ENCODE data around the gene WDCP. TPM values are rescaled to one million over a fixed set of nuclear protein-coding genes. Genes with fewer than 3 reads are reported as not detected.

The WDCP gene
- total and polyA plus RNA-seq, 4 donors: 2.1 to 9.1 (median 6.1) TPM

- no peak overlapping the region for H3K27ac ChIP-seq (ENCODE audit: low read depth in 1 of 2, low read length in 1 of 2)
- no peak overlapping the region for H3K9ac ChIP-seq (ENCODE audit: insufficient read depth in 1 of 2, low read length in 2 of 2)
- TF ChIP-seq CTCF (IDR thresholded peaks at IDR 0.05; ENCODE audit: control extremely low read depth, extremely low read depth): no peak
- no peaks in the 10 kb centered on the region for H3K9me3 ChIP-seq (ENCODE audit: control insufficient read depth in 4 of 4, insufficient read depth in 3 of 4, low read length in 3 of 4)
- H3K4me3 ChIP-seq: no peak overlapping the region
- DNase-seq: no peak
- WGBS, 2 donors: 84 to 86% methylated on average over 9 of the region's 9 CpGs
- no peaks in the 10 kb centered on the region for H3K4me1 ChIP-seq (ENCODE audit: control insufficient read depth in 5 of 5, insufficient read depth in 5 of 5, low read length in 5 of 5)
- no peak for ATAC-seq (ENCODE audit: insufficient read depth, low FRiP score)
- peaks cover 0 to 7% (median 0%) of the 10 kb centered on the region in 4 donors for H3K36me3 ChIP-seq (ENCODE audit: control insufficient read depth in 4 of 4, insufficient read depth in 4 of 4, low read length in 4 of 4)
- no peaks in the 10 kb centered on the region for H3K27me3 ChIP-seq (ENCODE audit: control insufficient read depth in 3 of 3, insufficient read depth in 3 of 3, low read length in 2 of 3)
Observed at GRCh38 chr2:24018241-24018640, 28.9 kb downstream of the WDCP start.

- TF ChIP-seq CTCF (IDR thresholded peaks at IDR 0.05; ENCODE audit: control extremely low read depth, extremely low read depth): no peak
- Histone ChIP-seq H3K4me3 (no peak overlapping the region), H3K4me1 (ENCODE audit: control insufficient read depth in 5 of 5, insufficient read depth in 5 of 5, low read length in 5 of 5) (no peaks in the 10 kb centered on the region), H3K27ac (ENCODE audit: low read depth in 1 of 2, low read length in 1 of 2) (no peak overlapping the region), H3K27me3 (ENCODE audit: control insufficient read depth in 3 of 3, insufficient read depth in 3 of 3, low read length in 2 of 3) (no peaks in the 10 kb centered on the region), H3K9ac (ENCODE audit: insufficient read depth in 1 of 2, low read length in 2 of 2) (no peak overlapping the region), H3K36me3 (ENCODE audit: control insufficient read depth in 4 of 4, insufficient read depth in 4 of 4, low read length in 4 of 4) (peaks cover 0 to 2% (median 0%) of the 10 kb centered on the region in 4 donors), H3K9me3 (ENCODE audit: control insufficient read depth in 4 of 4, insufficient read depth in 3 of 4, low read length in 3 of 4) (no peaks in the 10 kb centered on the region)
- WGBS, 2 donors: 84 to 88% methylated on average over 7 to 8 of the region's 8 CpGs
- no peak for ATAC-seq (ENCODE audit: insufficient read depth, low FRiP score)
- DNase-seq: no peak
Observed at GRCh38 chr2:24017711-24018110, 29.5 kb downstream of the WDCP start.

GRCh38 chr2:24016853-24017703, 30.1 kb downstream of the WDCP start:
- Histone ChIP-seq H3K36me3 (ENCODE audit: control insufficient read depth in 4 of 4, insufficient read depth in 4 of 4, low read length in 4 of 4) (no peaks in the 10 kb centered on the region), H3K27me3 (ENCODE audit: control insufficient read depth in 3 of 3, insufficient read depth in 3 of 3, low read length in 2 of 3) (no peaks in the 10 kb centered on the region), H3K4me3 (no peak overlapping the region), H3K9me3 (ENCODE audit: control insufficient read depth in 4 of 4, insufficient read depth in 3 of 4, low read length in 3 of 4) (no peaks in the 10 kb centered on the region), H3K27ac (ENCODE audit: low read depth in 1 of 2, low read length in 1 of 2) (no peak overlapping the region), H3K4me1 (ENCODE audit: control insufficient read depth in 5 of 5, insufficient read depth in 5 of 5, low read length in 5 of 5) (no peaks in the 10 kb centered on the region), H3K9ac (ENCODE audit: insufficient read depth in 1 of 2, low read length in 2 of 2) (no peak overlapping the region)
- ATAC-seq (ENCODE audit: insufficient read depth, low FRiP score) (no peak), DNase-seq (no peak)
- 92 to 93% methylated on average over 35 of the region's 35 CpGs for WGBS, 2 donors
- TF ChIP-seq CTCF (IDR thresholded peaks at IDR 0.05; ENCODE audit: control extremely low read depth, extremely low read depth): no peak

Measured in lung (tissue), 12 donors.